Breast epithelium (tissue), 3 donors: ENCODE results near the gene CCDC3.

ENCODE experiments used
- POLR2AphosphoS5 ChIP-seq, 3 donors: sonication (generic); formaldehyde crosslinking; IDR thresholded peaks; one replicate each; pipeline ENCODE4 v1.6.1; 2017; ENCODE audit warnings: antibody characterized with exemption in 3 of 3
- TF ChIP-seq, protein P1 (sequence below), 3 donors: fragments of 450-650 bp; IDR thresholded peaks; one replicate each; pipeline ENCODE4 v1.5.1; 2016 to 2017; ENCODE audit warnings: antibody characterized with exemption in 3 of 3, mild to moderate bottlenecking in 3 of 3, moderate library complexity in 3 of 3

DNA sequence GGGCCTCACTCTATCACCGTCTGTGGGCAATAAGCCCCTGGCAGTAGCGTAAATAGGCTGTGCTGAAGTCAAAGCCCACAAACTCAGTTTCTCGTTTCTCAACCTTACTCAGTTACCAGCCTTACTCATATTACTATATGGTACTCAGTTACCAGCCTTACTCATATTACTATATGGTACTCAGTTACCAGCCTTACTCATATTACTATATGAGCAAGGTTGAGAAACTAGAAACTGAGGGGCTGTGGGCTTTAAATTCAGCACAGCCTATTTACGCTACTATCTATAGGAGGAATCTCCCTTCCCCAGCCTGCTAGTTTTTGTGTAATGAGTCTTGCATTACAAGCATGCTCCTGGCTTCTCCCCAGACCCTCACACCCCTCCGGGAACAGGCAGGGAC is 35.4 kb downstream of the CCDC3 start:
- no peak for TF ChIP-seq POLR2AphosphoS5 (IDR thresholded peaks at IDR 0.05)
- TF ChIP-seq, protein P1, sequence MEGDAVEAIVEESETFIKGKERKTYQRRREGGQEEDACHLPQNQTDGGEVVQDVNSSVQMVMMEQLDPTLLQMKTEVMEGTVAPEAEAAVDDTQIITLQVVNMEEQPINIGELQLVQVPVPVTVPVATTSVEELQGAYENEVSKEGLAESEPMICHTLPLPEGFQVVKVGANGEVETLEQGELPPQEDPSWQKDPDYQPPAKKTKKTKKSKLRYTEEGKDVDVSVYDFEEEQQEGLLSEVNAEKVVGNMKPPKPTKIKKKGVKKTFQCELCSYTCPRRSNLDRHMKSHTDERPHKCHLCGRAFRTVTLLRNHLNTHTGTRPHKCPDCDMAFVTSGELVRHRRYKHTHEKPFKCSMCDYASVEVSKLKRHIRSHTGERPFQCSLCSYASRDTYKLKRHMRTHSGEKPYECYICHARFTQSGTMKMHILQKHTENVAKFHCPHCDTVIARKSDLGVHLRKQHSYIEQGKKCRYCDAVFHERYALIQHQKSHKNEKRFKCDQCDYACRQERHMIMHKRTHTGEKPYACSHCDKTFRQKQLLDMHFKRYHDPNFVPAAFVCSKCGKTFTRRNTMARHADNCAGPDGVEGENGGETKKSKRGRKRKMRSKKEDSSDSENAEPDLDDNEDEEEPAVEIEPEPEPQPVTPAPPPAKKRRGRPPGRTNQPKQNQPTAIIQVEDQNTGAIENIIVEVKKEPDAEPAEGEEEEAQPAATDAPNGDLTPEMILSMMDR (IDR thresholded peaks at IDR 0.05), result no peak
